ENCODE data around the gene SLC35B2. TPM values are rescaled to one million over a fixed set of nuclear protein-coding genes. Genes with fewer than 3 reads are reported as not detected.

SLC35B2 gene
- total and polyA plus RNA-seq, 10 of the 15 experiments (the other 5 are each of a cell fraction or from before 2014, with no cell fraction given), result 11.3 to 45.4 (median 33.8) TPM

- TF ChIP-seq, protein P1, sequence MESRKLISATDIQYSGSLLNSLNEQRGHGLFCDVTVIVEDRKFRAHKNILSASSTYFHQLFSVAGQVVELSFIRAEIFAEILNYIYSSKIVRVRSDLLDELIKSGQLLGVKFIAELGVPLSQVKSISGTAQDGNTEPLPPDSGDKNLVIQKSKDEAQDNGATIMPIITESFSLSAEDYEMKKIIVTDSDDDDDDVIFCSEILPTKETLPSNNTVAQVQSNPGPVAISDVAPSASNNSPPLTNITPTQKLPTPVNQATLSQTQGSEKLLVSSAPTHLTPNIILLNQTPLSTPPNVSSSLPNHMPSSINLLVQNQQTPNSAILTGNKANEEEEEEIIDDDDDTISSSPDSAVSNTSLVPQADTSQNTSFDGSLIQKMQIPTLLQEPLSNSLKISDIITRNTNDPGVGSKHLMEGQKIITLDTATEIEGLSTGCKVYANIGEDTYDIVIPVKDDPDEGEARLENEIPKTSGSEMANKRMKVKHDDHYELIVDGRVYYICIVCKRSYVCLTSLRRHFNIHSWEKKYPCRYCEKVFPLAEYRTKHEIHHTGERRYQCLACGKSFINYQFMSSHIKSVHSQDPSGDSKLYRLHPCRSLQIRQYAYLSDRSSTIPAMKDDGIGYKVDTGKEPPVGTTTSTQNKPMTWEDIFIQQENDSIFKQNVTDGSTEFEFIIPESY (IDR thresholded peaks at IDR 0.05), result no peak
- TF ChIP-seq GABPA (IDR thresholded peaks at IDR 0.05; ENCODE audit: low read depth) (no peak), CREM (IDR thresholded peaks at IDR 0.05; ENCODE audit: low read depth) (peak; percentile 71), SREBF1 (IDR thresholded peaks at IDR 0.05; ENCODE audit: low read length) (no peak), NFIC (IDR thresholded peaks at IDR 0.05; ENCODE audit: low read depth, low read length) (no peak), CREB1 (IDR thresholded peaks at IDR 0.05; ENCODE audit: low read depth) (peak; percentile 77), SRF (IDR thresholded peaks at IDR 0.05; ENCODE audit: low read depth in 2 of 2, low read length in 2 of 2) (no peak), CHD1 (IDR thresholded peaks at IDR 0.05; ENCODE audit: low read depth, low read length) (no peak), EP300 (IDR thresholded peaks at IDR 0.05; ENCODE audit: borderline replicate concordance in 1 of 2, control insufficient read depth in 1 of 2, low read depth in 2 of 2, low read length in 2 of 2) (no peak), TARDBP (IDR thresholded peaks at IDR 0.05; ENCODE audit: borderline replicate concordance) (no peak), DPF2 (IDR thresholded peaks at IDR 0.05) (peak; percentile 60), KDM1A (IDR thresholded peaks at IDR 0.05; ENCODE audit: borderline replicate concordance) (no peak), GATAD2B (conservative IDR thresholded peaks at IDR 0.05; ENCODE audit: low read depth) (peak; percentile 81), ASH2L (IDR thresholded peaks at IDR 0.05; ENCODE audit: borderline replicate concordance, low read depth) (no peak), JUNB (IDR thresholded peaks at IDR 0.05) (no peak), YY1 (IDR thresholded peaks at IDR 0.05; ENCODE audit: low read depth, low read length) (peak; percentile 74), NR2F1 (conservative IDR thresholded peaks at IDR 0.05) (peak; percentile 44; the same call in 1 of the 2 replicates), HCFC1 (IDR thresholded peaks at IDR 0.05; ENCODE audit: low read length) (no peak), MLLT1 (IDR thresholded peaks at IDR 0.05) (no peak), TCF7 (IDR thresholded peaks at IDR 0.05; ENCODE audit: borderline replicate concordance) (no peak), NR2C1 (IDR thresholded peaks at IDR 0.05) (no peak), ESRRA (IDR thresholded peaks at IDR 0.05; ENCODE audit: low read length) (0 out of 2 replicates have a peak, but pooled peaks have one; percentile 56), KAT2A (conservative IDR thresholded peaks at IDR 0.05; ENCODE audit: control insufficient read depth, low read depth, low read length) (no peak)
- TF ChIP-seq, protein P2, sequence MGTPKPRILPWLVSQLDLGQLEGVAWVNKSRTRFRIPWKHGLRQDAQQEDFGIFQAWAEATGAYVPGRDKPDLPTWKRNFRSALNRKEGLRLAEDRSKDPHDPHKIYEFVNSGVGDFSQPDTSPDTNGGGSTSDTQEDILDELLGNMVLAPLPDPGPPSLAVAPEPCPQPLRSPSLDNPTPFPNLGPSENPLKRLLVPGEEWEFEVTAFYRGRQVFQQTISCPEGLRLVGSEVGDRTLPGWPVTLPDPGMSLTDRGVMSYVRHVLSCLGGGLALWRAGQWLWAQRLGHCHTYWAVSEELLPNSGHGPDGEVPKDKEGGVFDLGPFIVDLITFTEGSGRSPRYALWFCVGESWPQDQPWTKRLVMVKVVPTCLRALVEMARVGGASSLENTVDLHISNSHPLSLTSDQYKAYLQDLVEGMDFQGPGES (IDR thresholded peaks at IDR 0.05), result no peak
- TF ChIP-seq, protein P3, sequence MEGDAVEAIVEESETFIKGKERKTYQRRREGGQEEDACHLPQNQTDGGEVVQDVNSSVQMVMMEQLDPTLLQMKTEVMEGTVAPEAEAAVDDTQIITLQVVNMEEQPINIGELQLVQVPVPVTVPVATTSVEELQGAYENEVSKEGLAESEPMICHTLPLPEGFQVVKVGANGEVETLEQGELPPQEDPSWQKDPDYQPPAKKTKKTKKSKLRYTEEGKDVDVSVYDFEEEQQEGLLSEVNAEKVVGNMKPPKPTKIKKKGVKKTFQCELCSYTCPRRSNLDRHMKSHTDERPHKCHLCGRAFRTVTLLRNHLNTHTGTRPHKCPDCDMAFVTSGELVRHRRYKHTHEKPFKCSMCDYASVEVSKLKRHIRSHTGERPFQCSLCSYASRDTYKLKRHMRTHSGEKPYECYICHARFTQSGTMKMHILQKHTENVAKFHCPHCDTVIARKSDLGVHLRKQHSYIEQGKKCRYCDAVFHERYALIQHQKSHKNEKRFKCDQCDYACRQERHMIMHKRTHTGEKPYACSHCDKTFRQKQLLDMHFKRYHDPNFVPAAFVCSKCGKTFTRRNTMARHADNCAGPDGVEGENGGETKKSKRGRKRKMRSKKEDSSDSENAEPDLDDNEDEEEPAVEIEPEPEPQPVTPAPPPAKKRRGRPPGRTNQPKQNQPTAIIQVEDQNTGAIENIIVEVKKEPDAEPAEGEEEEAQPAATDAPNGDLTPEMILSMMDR (IDR thresholded peaks at IDR 0.05 in 2 of 3, conservative IDR thresholded peaks at IDR 0.05 in 1 of 3; ENCODE audit: control insufficient read depth in 2 of 3, extremely low read depth in 1 of 3, insufficient read depth in 1 of 3, low read depth in 3 of 3, low read length in 3 of 3), result peak; percentile 91 to 95 (median 94)
Measured at GRCh38 chr6:44237813-44238433, 19.4 kb downstream of the SLC35B2 start (continued).

All from GM12878 (cell line).